ENCODE data around the gene SCN9A. TPM values are rescaled to one million over a fixed set of nuclear protein-coding genes. Genes with fewer than 3 reads are reported as not detected.

SCN9A gene
- 8.4 and 14.0 TPM in 2 replicates for total RNA-seq

- H3K4me3 ChIP-seq (ENCODE audit: low read depth, low read length), result peak within 1 kb of the TSS; percentile 46
- TF ChIP-seq, protein P1, sequence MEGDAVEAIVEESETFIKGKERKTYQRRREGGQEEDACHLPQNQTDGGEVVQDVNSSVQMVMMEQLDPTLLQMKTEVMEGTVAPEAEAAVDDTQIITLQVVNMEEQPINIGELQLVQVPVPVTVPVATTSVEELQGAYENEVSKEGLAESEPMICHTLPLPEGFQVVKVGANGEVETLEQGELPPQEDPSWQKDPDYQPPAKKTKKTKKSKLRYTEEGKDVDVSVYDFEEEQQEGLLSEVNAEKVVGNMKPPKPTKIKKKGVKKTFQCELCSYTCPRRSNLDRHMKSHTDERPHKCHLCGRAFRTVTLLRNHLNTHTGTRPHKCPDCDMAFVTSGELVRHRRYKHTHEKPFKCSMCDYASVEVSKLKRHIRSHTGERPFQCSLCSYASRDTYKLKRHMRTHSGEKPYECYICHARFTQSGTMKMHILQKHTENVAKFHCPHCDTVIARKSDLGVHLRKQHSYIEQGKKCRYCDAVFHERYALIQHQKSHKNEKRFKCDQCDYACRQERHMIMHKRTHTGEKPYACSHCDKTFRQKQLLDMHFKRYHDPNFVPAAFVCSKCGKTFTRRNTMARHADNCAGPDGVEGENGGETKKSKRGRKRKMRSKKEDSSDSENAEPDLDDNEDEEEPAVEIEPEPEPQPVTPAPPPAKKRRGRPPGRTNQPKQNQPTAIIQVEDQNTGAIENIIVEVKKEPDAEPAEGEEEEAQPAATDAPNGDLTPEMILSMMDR (IDR thresholded peaks at IDR 0.05; ENCODE audit: insufficient read depth, low read length, severe bottlenecking), result no peak
- DNase-seq (ENCODE audit: low read depth) (peak; percentile 53), FAIRE-seq (no peak)
- no peaks in the 10 kb centered on the region for H3K36me3 ChIP-seq (ENCODE audit: control insufficient read depth, insufficient read depth, low read length)
- no peaks in the 10 kb centered on the region for H3K27me3 ChIP-seq (ENCODE audit: control insufficient read depth, insufficient read depth, low read length)
These were observed at the start of gene SCN9A for GRCh38 chr2:166375736-166376487. TSS of gene SCN9A (minus strand) at chr2:166375944. CDS start at chr2:166311756, 64,188 bp downstream.

GRCh38 chr2:166424841-166425240 is 49.1 kb upstream of the SCN9A start:
- Histone ChIP-seq H3K4me3 (ENCODE audit: low read depth, low read length) (no peak overlapping the region), H3K36me3 (ENCODE audit: control insufficient read depth, insufficient read depth, low read length) (no peaks in the 10 kb centered on the region), H3K27me3 (ENCODE audit: control insufficient read depth, insufficient read depth, low read length) (no peaks in the 10 kb centered on the region)
- FAIRE-seq, result no peak
- no peak for DNase-seq (ENCODE audit: low read depth)
- TF ChIP-seq, protein P1 (IDR thresholded peaks at IDR 0.05; ENCODE audit: insufficient read depth, low read length, severe bottlenecking), result no peak

GRCh38 chr2:166419616-166419934 is 43.8 kb upstream of the SCN9A start:
- peak; percentile 50 for DNase-seq (ENCODE audit: low read depth)
- H3K4me3 ChIP-seq (ENCODE audit: low read depth, low read length), result no peak overlapping the region
- no peak for FAIRE-seq
- no peaks in the 10 kb centered on the region for H3K36me3 ChIP-seq (ENCODE audit: control insufficient read depth, insufficient read depth, low read length)
- TF ChIP-seq, protein P1 (IDR thresholded peaks at IDR 0.05; ENCODE audit: insufficient read depth, low read length, severe bottlenecking), result peak; percentile 35
- no peaks in the 10 kb centered on the region for H3K27me3 ChIP-seq (ENCODE audit: control insufficient read depth, insufficient read depth, low read length)

GRCh38 chr2:166418853-166419615 is 43.3 kb upstream of the SCN9A start:
- Histone ChIP-seq H3K4me3 (ENCODE audit: low read depth, low read length) (no peak overlapping the region), H3K36me3 (ENCODE audit: control insufficient read depth, insufficient read depth, low read length) (no peaks in the 10 kb centered on the region), H3K27me3 (ENCODE audit: control insufficient read depth, insufficient read depth, low read length) (no peaks in the 10 kb centered on the region)
- no peak for FAIRE-seq
- TF ChIP-seq, protein P1 (IDR thresholded peaks at IDR 0.05; ENCODE audit: insufficient read depth, low read length, severe bottlenecking), result no peak
- DNase-seq (ENCODE audit: low read depth), result no peak

DNA sequence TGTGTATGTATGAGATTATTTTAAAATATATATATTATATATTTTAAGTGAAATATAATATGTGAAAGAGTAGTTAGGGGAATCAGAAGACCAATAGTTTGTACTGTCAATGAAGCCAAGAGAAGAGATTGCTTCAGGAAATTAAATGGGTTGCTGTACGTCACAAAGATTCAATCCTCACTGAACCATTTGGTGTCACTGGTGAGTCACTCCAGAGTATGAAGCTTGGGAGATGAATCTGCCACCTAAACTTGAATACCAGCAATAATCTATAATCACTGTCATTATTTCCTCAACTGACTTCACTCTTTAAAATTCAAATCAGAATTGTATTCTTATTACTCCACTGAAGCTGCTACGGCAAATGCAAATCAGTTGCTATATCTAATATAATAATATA is 41.9 kb upstream of the SCN9A start:
- Histone ChIP-seq H3K27me3 (ENCODE audit: control insufficient read depth, insufficient read depth, low read length) (no peaks in the 10 kb centered on the region), H3K36me3 (ENCODE audit: control insufficient read depth, insufficient read depth, low read length) (no peaks in the 10 kb centered on the region), H3K4me3 (ENCODE audit: low read depth, low read length) (no peak overlapping the region)
- TF ChIP-seq, protein P1 (IDR thresholded peaks at IDR 0.05; ENCODE audit: insufficient read depth, low read length, severe bottlenecking), result no peak
- FAIRE-seq (no peak), DNase-seq (ENCODE audit: low read depth) (peak; percentile 56)
